GM15510 (cell line): ENCODE measurements around the gene IL11.

ENCODE experiments used
- POLR2A ChIP-seq: IDR thresholded peaks from 3 replicates; pipeline ENCODE4 v1.6.1; 2011; ENCODE audit warnings: borderline replicate concordance; ENCODE audit not compliant: insufficient read length; ENCODE audit errors: extremely low read depth

IL11 gene

DNA sequence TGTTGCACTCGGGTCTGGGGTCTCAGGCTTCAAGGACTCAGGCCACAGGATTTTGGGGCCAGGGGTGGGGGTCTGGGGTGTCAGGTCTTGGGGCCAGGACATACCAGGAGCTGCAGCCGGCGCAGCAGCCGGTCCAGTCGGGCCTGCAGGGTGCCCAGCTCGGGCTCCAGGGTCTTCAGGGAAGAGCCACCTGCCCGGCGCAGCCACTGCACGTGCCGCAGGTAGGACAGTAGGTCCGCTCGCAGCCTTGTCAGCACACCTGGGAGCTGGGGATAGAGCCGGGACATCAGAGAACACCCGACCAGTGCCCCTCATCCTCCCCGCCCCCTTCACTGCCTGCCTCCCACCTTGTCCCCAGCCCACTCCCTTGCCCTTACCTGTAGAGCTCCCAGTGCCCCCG is 2.2 kb downstream of the IL11 start:
- TF ChIP-seq POLR2A: no peak

DNA sequence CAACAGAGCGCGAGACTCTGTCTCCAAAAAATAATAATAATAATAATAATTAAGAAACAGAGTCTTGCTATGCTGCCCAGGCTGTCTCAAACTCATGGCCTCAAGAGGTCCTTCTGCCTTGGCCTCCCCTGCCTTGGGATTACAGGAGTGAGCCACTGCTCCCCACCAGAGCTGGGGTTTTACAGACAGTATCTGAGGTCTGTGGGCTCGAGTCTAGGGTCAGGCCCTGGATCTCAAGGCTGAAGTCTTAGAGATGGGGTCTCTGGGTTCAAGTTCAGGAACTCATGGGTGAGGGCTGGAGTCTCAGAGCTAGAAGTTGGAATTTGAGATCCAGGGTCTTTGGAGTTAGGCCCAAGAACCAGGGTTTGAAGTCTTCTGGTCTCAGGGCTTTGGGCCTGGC is 3.5 kb downstream of the IL11 start:
- no peak for TF ChIP-seq POLR2A

DNA sequence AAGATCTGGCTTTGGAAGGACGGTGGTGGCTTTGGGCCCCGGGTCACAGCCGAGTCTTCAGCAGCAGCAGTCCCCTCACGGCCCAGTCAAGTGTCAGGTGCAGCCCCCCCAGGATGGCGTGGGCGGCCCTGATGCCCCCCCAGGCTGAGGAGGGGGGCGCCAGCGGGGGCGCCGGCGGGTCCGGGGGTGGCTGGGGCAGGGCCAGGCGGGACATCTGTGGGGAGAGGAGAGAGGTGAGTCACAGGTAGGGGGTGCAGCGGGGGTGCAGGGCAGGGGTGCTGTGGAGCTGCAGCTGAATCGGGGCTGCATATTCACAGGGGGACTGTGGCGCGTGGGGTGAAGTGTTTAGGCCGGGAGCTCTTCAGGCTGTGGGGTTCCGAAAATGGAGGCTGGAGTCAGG is 4.3 kb downstream of the IL11 start:
- TF ChIP-seq POLR2A: no peak

DNA sequence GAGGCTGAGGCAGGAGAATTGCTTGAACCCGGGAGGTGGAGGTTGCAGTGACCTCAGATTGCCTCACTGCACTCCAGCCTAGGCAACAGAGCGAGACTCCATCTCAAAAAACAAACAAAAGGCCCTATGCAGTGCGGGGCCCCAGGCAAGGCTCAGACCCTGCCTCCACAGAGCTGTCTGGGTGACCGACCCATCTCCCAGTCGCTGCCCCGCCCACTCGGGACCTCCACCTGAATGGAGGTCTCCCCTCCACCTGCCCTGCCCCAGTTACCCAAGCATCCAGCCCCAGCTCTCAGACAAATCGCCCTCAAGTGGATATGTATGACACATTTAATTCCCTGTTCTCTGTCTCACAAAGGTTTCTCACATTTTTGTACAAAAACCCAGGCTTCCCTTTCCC is 5.0 kb downstream of the IL11 start:
- no peak for TF ChIP-seq POLR2A

DNA sequence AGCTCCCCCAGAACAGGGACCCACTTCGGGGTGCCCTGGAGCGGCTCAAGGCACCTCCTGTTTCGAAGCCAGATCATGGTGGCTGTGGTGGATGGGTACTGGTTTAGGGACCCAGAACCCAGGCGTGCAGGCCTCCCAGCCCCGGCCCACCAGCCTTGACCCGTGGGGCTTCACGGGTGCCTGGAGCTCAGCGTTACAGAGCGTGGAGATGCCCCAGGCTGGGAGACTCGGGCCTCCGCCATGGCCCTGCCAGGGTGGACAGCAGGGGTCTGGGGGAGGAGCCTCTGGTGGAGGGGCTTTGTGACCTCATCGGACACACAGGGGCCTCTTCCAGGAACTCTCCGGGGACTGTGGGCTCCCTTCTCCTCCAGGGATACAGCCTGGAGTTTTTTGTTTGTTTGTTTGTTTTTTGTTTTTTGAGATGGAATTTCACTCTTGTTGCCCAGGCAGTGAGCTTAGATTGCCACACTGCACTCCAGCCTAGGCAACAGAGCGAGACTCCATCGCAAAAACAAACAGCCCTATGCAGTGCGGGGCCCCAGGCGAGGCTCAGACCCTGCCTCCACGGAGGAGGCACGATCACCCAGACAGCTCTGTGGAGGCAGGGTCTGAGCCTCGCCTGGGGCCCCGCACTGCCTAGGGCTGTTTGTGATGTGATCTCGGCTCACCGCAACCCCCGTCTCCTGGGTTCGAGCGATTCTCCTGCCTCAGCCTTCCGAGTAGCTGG is 7.1 kb downstream of the IL11 start, which contains the start of gene GARIN5B:
Gene GARIN5B (minus strand): TSS at position 271 of the 727 bp plus-strand sequence. CDS start 194 bp downstream, at position 77.
- TF ChIP-seq POLR2A: no peak

DNA sequence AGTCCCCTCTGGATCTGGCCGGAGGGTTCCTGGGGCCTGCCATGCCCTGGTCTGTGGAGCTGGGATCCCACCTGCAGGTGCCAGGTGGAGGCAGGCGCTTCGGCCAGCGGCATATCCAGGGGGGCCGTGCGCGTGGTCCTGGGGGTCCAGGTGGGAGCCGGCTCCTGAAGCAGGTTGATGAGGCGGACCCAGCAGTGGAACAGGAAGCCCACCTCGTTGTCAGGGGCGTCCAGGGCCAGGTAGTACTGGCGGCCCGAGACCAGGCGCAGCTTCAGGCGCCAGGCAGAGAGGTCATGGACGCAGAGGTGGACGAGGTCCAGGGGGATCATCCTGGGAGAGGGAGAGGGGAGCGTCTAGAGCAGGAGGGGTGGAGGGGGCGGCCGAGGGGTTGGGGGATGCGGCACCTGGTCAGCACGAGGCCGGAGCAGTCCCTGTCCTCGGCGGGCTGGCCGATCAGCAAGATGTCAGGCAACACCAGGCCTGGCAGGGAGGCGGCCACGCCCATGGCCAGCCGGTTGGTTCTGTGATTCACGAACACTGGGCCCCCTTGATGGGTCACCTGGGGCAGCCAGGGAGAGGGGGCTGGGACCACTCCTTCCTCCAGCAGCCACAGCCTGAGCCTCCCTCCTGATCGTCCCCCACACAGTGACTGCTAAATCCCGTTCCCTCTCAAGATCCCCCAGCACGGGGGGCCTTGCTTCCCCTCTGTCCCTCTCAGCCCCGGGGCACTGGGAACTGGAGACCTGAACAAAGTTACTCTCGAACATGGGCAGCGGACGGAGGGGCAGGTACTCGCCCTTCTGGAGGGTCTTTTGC is 7.9 kb downstream of the IL11 start:
- no peak for TF ChIP-seq POLR2A

DNA sequence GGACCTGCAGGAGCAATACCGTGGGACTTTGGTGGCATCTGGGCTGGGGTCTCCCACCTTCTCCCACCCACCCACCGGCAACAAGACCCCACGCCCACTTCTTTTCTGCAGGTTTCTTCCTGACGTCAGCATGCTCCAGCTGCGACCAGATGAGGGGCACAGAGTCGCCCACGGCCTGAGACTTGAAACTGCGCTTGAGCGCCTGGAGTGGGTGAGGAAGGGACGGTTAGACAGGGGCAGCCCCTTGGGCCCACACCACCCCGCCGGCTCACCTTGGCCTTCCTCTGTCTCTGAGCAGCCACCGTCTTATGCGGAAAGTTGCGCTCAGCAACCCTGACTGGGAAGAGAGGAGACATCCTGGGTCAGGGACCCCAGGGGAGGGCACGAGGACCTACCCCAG is 9.4 kb downstream of the IL11 start:
- no peak for TF ChIP-seq POLR2A

DNA sequence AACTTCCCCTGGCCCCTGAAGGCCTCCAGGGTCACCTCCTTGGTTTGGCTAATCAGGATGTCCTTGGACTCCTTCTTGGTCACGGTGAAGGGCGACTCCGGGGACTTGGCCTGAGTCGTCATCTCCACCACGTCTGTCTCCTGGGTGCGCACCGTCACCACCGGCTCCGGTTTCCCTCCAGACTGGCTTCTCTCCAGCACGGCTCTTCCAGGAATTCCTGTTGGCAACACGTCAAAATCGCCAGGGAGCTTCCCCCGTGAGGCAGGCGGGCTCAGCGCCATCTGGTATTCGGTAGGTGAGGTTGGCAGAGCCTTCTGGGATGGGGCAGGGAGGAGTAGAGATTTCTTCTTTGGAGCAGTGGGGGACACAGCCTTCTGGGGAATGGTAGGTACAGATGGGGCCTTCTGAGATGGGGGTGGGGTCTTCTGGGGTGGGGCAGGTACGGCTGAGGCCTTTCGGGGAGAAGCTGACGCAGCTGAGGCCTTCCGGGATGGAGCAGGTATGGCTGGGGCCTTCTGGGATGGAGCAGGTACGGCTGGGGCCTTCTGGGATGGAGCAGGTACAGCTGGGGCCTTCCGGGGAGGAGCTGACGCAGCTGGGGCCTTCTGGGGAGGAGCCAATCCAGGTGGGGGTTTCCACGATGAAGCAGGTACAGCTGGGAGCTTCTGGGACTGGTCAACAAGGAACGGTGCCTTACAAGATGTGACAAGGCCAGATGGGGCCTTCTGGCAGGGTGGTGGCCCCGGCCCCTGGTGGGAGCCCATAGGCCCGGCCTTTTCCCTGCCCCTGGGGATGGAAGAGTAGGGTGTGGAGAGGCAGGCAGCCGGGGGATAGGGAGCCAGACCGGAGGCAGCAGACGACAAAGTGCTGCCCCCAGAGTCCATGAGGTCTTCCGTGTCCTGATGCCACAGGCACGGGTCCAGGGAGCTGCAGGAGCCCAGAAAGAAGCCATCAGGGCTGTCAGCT is 11.0 kb downstream of the IL11 start:
- no peak for TF ChIP-seq POLR2A

DNA sequence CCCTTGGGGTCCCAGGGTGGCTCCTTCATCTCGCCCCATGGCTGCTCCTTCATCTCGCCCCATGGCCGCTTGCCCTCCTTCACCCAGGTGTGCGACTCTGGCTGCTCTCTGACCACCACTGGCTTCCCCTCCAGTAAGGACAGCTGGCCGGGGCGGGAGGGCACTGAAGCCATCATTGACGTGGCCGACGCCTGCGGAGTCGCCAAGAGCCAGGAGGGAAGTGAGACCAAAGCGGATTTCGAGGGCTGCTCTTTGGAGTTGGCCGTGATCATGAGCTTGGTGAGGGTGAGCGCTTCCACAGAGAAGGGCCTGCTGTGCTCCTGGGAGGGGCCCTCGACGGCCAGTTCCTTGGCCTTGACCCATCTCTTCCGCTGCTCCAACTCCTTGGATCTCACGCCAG is 11.8 kb downstream of the IL11 start:
- TF ChIP-seq POLR2A: no peak

DNA sequence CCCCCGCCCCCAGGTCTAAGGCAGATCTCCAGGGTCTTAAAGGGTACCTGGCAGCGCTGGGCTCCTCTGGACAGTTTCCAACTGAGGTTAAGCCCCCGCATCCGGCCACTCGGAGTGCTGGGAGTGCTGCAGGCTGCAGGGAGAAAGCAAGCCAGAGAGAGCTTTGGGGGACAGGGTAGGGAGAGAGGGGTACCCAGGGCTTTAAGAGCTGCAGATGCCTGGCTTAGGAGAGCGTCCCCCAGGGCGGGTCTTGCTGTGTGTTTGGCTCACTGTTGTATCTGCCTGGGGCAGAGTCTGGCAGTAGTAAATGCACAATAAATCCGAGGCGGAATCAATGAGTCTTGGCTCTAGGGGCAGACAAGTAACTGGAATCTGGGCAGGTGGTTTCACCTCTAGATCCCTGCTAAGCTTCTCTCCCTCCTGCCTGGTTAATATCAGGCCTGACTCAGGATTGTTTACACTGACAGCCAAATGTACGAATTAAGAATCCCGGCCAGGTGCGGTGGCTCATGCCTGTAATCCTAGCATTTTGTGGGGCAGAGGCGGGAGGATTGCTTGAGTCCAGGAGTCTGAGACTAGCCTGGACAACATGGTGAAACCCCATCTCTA is 14.9 kb downstream of the IL11 start:
- no peak for TF ChIP-seq POLR2A

DNA sequence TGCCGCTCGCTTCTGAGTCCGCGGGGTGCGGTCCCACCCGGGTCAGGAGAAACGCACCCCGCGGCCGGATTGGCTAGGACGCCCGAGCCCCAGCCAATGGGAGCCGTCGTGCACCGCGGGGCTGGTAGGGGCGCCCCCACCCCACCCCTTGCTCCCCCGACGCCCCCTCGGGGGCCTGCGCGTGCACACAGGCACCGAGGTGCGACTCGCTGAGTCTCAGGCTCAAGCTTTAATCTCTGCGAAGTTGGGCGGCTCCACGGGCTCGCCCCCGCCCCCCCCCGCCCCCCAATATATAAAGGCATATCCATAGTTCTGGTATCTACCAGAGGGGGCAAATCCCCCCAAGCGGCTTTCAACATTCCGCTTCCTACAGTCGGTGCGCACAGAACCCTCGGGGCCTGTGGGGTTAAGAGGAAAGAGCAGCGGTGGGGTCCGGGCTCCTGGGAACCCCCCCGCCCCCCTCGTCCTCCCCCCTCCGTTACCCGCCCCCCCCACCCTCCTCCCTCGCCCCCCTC is 15.5 kb downstream of the IL11 start, which contains the start of gene COX6B2:
Gene COX6B2 (minus strand): TSS at position 22 of the 515 bp plus-strand sequence. CDS start 198 bp downstream, outside the sequence.
- no peak for TF ChIP-seq POLR2A

DNA sequence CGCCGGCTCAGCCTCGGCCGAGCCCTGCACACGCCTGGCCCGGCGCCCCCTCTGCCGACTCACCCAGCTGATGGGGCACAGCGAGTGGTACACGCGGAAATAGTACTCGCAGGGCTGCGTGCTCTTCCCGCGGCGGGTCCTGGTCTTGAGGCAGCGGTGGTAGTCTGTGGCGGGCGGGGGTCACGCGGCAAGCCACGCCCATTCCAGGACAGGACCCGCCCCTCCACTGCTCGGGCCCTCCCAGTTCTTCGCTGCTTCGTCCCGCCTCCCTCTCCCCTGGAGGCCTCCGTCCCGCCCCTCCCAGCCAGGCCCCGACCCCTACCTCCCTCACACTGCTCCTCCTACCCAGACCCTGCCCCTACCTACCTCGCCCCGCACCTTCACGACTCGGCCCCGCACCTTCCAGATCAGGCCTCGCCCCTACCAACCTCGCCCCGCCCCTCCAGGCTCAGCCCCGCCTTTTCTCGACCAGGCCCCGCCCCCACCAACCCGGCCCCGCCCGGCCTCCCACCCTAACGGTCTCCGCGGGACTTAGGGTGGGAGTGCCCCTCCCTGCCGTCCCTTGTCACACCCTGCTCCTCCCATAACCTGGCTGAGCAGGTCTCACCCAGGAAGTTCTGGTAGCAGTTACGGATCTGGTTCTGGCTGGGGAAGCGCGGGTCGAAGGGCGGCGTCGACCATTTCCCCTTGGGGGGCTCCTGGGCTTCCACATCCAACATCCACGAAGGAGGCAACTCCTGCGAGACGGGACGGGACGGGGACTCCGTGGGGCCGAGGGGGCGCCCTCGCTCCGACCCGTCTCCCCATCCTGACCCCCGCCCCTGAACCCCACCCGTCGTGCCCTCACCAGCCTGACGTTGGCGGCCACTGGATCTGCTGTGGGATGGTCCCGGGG is 16.2 kb downstream of the IL11 start:
- no peak for TF ChIP-seq POLR2A

DNA sequence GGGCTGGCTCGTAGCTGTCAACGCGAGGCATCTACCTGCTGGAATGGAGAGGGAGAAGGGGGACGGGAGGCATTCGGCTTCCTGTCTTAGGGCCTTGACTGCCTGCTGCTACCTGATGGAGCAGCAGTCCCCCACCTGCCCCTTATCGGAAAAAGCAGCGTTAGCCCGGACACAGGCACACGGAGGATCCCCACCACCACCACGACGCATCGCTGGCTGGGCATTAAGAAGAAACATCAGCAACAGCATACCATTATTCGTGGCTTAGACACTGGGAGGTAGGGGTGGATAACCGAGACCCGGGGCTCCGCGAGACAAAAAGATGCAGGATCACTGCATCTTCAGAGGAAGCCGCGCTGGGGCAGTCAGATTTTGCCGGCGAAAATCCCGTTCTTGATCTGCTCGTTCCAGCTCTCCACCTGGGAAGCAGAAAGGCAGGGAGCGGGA is 16.9 kb downstream of the IL11 start:
- no peak for TF ChIP-seq POLR2A

DNA sequence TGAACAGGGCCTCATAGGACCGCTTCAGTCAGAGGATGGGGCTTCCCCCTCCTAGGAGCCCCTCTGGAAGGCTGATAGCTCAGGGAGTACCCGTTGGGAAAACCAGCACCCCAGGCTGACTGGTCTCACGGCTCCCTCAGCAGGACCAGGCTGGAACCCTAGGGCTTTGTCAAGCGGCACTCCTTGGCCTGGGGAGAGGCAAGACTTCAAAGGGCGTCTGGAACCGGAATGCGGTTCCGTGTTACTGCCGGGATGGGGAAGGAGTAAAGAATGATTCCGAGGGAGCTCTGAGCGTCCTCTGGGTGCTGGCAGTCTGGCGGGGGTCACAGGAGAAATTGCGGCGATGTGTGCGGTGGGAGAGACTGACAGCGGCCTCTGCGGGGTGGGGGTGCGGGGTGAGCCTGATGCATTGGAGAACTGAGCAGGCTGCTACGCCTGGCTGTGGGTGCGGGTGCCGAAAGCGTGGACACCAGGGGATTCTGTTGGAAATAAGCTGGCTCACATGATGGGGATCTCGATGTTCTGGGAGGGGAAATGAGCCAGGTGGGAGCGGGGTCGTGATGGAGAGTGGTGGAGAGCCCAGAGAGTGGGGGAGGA is 17.6 kb downstream of the IL11 start:
- no peak for TF ChIP-seq POLR2A
